A549 (cell line): ENCODE data around the gene GALNT18. TPM values are rescaled to one million over a fixed set of nuclear protein-coding genes. Genes with fewer than 3 reads are reported as not detected.

Experiments
- ATAC-seq, 2 experiments: fragments of 200-7000 bp in 1 of 2; fragments of >200 bp in 1 of 2; cut with Nextera tagmentation in 1 of 2; cut with Tn5 transposase in 1 of 2; 3 replicates each; pipeline versions ENCODE4 v1.8.0 to v1.9.1; 2018 to 2020; ENCODE audit warnings: mild to moderate bottlenecking in 1 of 2, moderate library complexity in 1 of 2
- CTCF ChIA-PET: fragments of 300-600 bp; sonication (Branson Sonifier 250); formaldehyde crosslinking; extraction: SDS; loops from one replicate; lab custom pipeline; 2021; ENCODE audit warnings: antibody characterized with exemption, inconsistent platforms; lab: Yijun Ruan, JAX
- POLR2A ChIA-PET: fragments of 350-600 bp; formaldehyde crosslinking; extraction: SDS; loops from one replicate; lab custom pipeline; 2021; ENCODE audit warnings: antibody characterized with exemption, inconsistent platforms; lab: Yijun Ruan, JAX
- DNase-seq, 2 experiments: peaks; one replicate each; pipeline versions ENCODE4 v3.0.0 to v3.0.0-alpha.2; 2011 to 2016; ENCODE audit warnings: low read depth in 1 of 2, low spot score in 1 of 2
- FAIRE-seq: peaks from 2 replicates; lab custom pipeline; 2011; peaks lifted over from hg19 to GRCh38; lab: Jason Lieb, UNC
- H3K27ac ChIP-seq, 2 experiments: fragments of >200 bp; sonication (Bioruptor Twin); formaldehyde crosslinking; 3 replicates each; pipeline ENCODE4 v1.5.1; 2016 to 2017
- H3K4me1 ChIP-seq: fragments of >200 bp; sonication (Bioruptor Twin); formaldehyde crosslinking; 3 replicates; pipeline ENCODE4 v1.6.1; 2016
- H3K4me2 ChIP-seq: fragments of >200 bp; sonication (Bioruptor Twin); formaldehyde crosslinking; 3 replicates; pipeline ENCODE4 v1.6.1; 2016
- H3K4me3 ChIP-seq: fragments of >200 bp; sonication (Bioruptor Twin); formaldehyde crosslinking; 3 replicates; pipeline ENCODE4 v1.5.1; 2016
- H3K9me3 ChIP-seq: fragments of >200 bp; sonication (Bioruptor Twin); formaldehyde crosslinking; 3 replicates; pipeline ENCODE4 v1.6.1; 2016
- ATOH8 ChIP-seq: fragments of 250-450 bp; sonication (Bioruptor Pico); IDR thresholded peaks from 2 replicates; pipeline ENCODE4 v1.5.0; 2020; ENCODE audit warnings: low read depth, mild to moderate bottlenecking, moderate library complexity
- CEBPB ChIP-seq, 2 experiments: fragments of >200 bp in 1 of 2; sonication (Bioruptor Twin) in 1 of 2; formaldehyde crosslinking in 1 of 2; IDR thresholded peaks; 2 replicates each; pipeline ENCODE4 v1.6.1; 2012 to 2016
- EHF ChIP-seq: fragments of 250-450 bp; sonication (Bioruptor Pico); IDR thresholded peaks from 2 replicates; pipeline ENCODE4 v1.5.0; 2020; ENCODE audit warnings: mild to moderate bottlenecking
- ELK1 ChIP-seq: fragments of 150-350 bp; IDR thresholded peaks from 2 replicates; pipeline ENCODE4 v1.6.1; 2014; ENCODE audit warnings: low read depth, mild to moderate bottlenecking, low read length
- HMGXB4 ChIP-seq: fragments of 250-450 bp; sonication (Bioruptor Pico); IDR thresholded peaks from 2 replicates; pipeline ENCODE4 v1.5.0; 2021; ENCODE audit warnings: mild to moderate bottlenecking, moderate library complexity, borderline replicate concordance
- HOXB13 ChIP-seq: fragments of 250-450 bp; sonication (Bioruptor Pico); IDR thresholded peaks from 2 replicates; pipeline ENCODE4 v1.5.0; 2020; ENCODE audit warnings: low read depth, mild to moderate bottlenecking, moderate library complexity
- MAX ChIP-seq: IDR thresholded peaks from 2 replicates; pipeline ENCODE4 v1.6.1; 2012
- POLR2A ChIP-seq: IDR thresholded peaks from 2 replicates; pipeline ENCODE4 v1.6.1; 2012; ENCODE audit warnings: mild to moderate bottlenecking, low read length
- POLR2AphosphoS2 ChIP-seq: conservative IDR thresholded peaks from 2 replicates; pipeline ENCODE4 v1.6.1; 2012; ENCODE audit warnings: low read length, improper control_type of control experiment, inconsistent platforms
- REST ChIP-seq: fragments of 200-600 bp; sonication (generic); IDR thresholded peaks from 2 replicates; pipeline ENCODE4 v1.6.1; 2016; ENCODE audit warnings: antibody characterized with exemption, mild to moderate bottlenecking, moderate library complexity
- SMC3 ChIP-seq: fragments of >200 bp; sonication (Bioruptor Twin); formaldehyde crosslinking; IDR thresholded peaks from 3 replicates; pipeline ENCODE4 v1.6.1; 2018; ENCODE audit warnings: inconsistent platforms
- SREBF2 ChIP-seq: fragments of 450-650 bp; IDR thresholded peaks from 2 replicates; pipeline ENCODE4 v1.6.1; 2014; ENCODE audit warnings: mild to moderate bottlenecking, moderate library complexity
- TFCP2L1 ChIP-seq: fragments of 250-450 bp; sonication (Bioruptor Pico); IDR thresholded peaks from 2 replicates; pipeline ENCODE4 v1.5.0; 2021; ENCODE audit warnings: mild to moderate bottlenecking
- TP53 ChIP-seq: fragments of 250-450 bp; sonication (Bioruptor Pico); IDR thresholded peaks from 2 replicates; pipeline ENCODE4 v1.5.0; 2021; ENCODE audit warnings: mild to moderate bottlenecking, moderate library complexity
- ZC3H11A ChIP-seq: fragments of 450-650 bp; IDR thresholded peaks from 2 replicates; pipeline ENCODE4 v1.6.1; 2014; ENCODE audit warnings: antibody characterized with exemption, mild to moderate bottlenecking
- ZNF302 ChIP-seq: fragments of 250-450 bp; sonication (Bioruptor Pico); IDR thresholded peaks from 2 replicates; pipeline ENCODE4 v1.9.0; 2021; ENCODE audit warnings: inconsistent platforms, mild to moderate bottlenecking, moderate library complexity
- ZSCAN20 ChIP-seq: fragments of 250-450 bp; sonication (Bioruptor Pico); IDR thresholded peaks from 2 replicates; pipeline ENCODE4 v1.8.0; 2022; ENCODE audit warnings: mild to moderate bottlenecking, moderate library complexity
- WGBS: methylation state at CpG from one replicate; pipeline ENCODE4 v1.1.6; 2017; ENCODE audit errors: missing lambda C conversion rate; 5-methylcytosine and 5-hydroxymethylcytosine counted together
- polyA plus RNA-seq, 4 experiments: library from polyadenylated mRNA; depleted of rRNA in 3 of 4; stranded (reverse); fragments of >200 nt; fragmentation: RNase III in 1 of 4; extraction: RNeasy Plus Mini Kit Qiagen cat#74134 plus additional on column Dnase treatment in 1 of 4; gene quantifications; 2 replicates in 3 of 4; 3 replicates in 1 of 4; pipeline ENCODE4 v1.2.3, GENCODE V29; 2011 to 2017

Gene GALNT18
- polyA plus RNA-seq, 2 of the 4 experiments (the other 2 are of a cell fraction), result 6.7 to 16.1 TPM

GRCh38 chr11:11427542-11427941 is 194.3 kb downstream of the GALNT18 start:
- POLR2A ChIA-PET, result no interaction called here
- no peak overlapping the region for H3K4me2 ChIP-seq
- no peak overlapping the region for H3K27ac ChIP-seq
- H3K9me3 ChIP-seq, result no peaks in the 10 kb centered on the region
- no peak for TF ChIP-seq ATOH8
- TF ChIP-seq MAX, result no peak
- TF ChIP-seq ZSCAN20 (CRISPR knock-in tag), result no peak
- no peak for TF ChIP-seq TFCP2L1 (CRISPR knock-in tag)
- TF ChIP-seq CEBPB (IDR thresholded peaks at IDR 0.05), result no peak
- no peak for TF ChIP-seq POLR2AphosphoS2
- no peak for TF ChIP-seq TP53 (CRISPR knock-in tag)
- TF ChIP-seq ZNF302 (CRISPR knock-in tag), result no peak
- no peak for TF ChIP-seq SREBF2
- TF ChIP-seq POLR2A, result no peak
- TF ChIP-seq HOXB13 (CRISPR knock-in tag), result no peak
- TF ChIP-seq ELK1, result no peak
- TF ChIP-seq EHF, result no peak
- TF ChIP-seq REST, result no peak
- TF ChIP-seq ZC3H11A, result no peak
- TF ChIP-seq, all 56 proteins: peak for 0
- H3K4me3 ChIP-seq, result no peak overlapping the region
- H3K4me1 ChIP-seq, result peaks cover 10% of the 10 kb centered on the region; the same call in 2 of the 3 replicates
- 72% methylated on average over 5 of the region's 5 CpGs for WGBS
- DNase-seq (no peak), FAIRE-seq (no peak), ATAC-seq (no peak)
- CTCF ChIA-PET, result no interaction called here

- Histone ChIP-seq H3K4me1 (peaks cover 10% of the 10 kb centered on the region; the same call in 2 of the 3 replicates), H3K9me3 (no peaks in the 10 kb centered on the region), H3K27ac (no peak overlapping the region), H3K4me2 (no peak overlapping the region), H3K4me3 (no peak overlapping the region)
- CTCF ChIA-PET, result no interaction called here
- WGBS, result 85% methylated on average over 9 of the region's 9 CpGs
- POLR2A ChIA-PET, result no interaction called here
- DNase-seq, result no peak
- FAIRE-seq, result no peak
- ATAC-seq, result no peak
- TF ChIP-seq SMC3 (no peak), ZC3H11A (no peak), HMGXB4 (no peak)
These were observed 194.7 kb downstream of the GALNT18 start for GRCh38 chr11:11427140-11427539.
